ENCODE results near the gene CDC42EP4. TPM values are rescaled to one million over a fixed set of nuclear protein-coding genes. Genes with fewer than 3 reads are reported as not detected.

The CDC42EP4 gene
- total and polyA plus RNA-seq, 10 of the 15 experiments (the other 5 are each of a cell fraction or from before 2014, with no cell fraction given), result 0.05 to 7.1 (median 2.7) TPM

DNA sequence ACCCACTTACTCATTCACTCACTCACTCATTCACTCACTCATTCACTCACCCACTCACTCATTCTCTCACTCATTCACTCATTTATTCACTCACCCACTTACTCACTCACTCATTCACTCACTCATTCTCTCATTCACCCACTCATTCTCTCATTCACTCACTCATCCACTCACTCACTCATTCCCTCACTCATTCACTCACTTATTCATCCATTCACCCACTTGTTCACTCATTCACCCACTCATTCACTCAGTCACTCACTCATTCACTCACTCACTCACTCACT lies 42.5 kb downstream of the CDC42EP4 start (continued):
- no peak for TF ChIP-seq BHLHE40 (IDR thresholded peaks at IDR 0.05; ENCODE audit: borderline replicate concordance in 1 of 2, low read depth in 2 of 2, low read length in 1 of 2)
- TF ChIP-seq CHD4 (IDR thresholded peaks at IDR 0.05), result no peak
- TF ChIP-seq SIX5 (IDR thresholded peaks at IDR 0.05; ENCODE audit: low read depth, low read length, severe bottlenecking), result no peak
- TF ChIP-seq SMAD1 (IDR thresholded peaks at IDR 0.05; ENCODE audit: low read depth, partially characterized antibody), result no peak
- TF ChIP-seq, protein P1, sequence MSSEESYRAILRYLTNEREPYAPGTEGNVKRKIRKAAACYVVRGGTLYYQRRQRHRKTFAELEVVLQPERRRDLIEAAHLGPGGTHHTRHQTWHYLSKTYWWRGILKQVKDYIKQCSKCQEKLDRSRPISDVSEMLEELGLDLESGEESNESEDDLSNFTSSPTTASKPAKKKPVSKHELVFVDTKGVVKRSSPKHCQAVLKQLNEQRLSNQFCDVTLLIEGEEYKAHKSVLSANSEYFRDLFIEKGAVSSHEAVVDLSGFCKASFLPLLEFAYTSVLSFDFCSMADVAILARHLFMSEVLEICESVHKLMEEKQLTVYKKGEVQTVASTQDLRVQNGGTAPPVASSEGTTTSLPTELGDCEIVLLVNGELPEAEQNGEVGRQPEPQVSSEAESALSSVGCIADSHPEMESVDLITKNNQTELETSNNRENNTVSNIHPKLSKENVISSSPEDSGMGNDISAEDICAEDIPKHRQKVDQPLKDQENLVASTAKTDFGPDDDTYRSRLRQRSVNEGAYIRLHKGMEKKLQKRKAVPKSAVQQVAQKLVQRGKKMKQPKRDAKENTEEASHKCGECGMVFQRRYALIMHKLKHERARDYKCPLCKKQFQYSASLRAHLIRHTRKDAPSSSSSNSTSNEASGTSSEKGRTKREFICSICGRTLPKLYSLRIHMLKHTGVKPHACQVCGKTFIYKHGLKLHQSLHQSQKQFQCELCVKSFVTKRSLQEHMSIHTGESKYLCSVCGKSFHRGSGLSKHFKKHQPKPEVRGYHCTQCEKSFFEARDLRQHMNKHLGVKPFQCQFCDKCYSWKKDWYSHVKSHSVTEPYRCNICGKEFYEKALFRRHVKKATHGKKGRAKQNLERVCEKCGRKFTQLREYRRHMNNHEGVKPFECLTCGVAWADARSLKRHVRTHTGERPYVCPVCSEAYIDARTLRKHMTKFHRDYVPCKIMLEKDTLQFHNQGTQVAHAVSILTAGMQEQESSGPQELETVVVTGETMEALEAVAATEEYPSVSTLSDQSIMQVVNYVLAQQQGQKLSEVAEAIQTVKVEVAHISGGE (CRISPR knock-in tag; IDR thresholded peaks at IDR 0.05), result 0 out of 2 replicates have a peak, but pooled peaks have one; percentile 12
- no peak for TF ChIP-seq PAX5 (IDR thresholded peaks at IDR 0.05; ENCODE audit: borderline replicate concordance, low read depth, low read length)
- TF ChIP-seq ZNF622 (IDR thresholded peaks at IDR 0.05), result no peak
- TF ChIP-seq, protein P2, sequence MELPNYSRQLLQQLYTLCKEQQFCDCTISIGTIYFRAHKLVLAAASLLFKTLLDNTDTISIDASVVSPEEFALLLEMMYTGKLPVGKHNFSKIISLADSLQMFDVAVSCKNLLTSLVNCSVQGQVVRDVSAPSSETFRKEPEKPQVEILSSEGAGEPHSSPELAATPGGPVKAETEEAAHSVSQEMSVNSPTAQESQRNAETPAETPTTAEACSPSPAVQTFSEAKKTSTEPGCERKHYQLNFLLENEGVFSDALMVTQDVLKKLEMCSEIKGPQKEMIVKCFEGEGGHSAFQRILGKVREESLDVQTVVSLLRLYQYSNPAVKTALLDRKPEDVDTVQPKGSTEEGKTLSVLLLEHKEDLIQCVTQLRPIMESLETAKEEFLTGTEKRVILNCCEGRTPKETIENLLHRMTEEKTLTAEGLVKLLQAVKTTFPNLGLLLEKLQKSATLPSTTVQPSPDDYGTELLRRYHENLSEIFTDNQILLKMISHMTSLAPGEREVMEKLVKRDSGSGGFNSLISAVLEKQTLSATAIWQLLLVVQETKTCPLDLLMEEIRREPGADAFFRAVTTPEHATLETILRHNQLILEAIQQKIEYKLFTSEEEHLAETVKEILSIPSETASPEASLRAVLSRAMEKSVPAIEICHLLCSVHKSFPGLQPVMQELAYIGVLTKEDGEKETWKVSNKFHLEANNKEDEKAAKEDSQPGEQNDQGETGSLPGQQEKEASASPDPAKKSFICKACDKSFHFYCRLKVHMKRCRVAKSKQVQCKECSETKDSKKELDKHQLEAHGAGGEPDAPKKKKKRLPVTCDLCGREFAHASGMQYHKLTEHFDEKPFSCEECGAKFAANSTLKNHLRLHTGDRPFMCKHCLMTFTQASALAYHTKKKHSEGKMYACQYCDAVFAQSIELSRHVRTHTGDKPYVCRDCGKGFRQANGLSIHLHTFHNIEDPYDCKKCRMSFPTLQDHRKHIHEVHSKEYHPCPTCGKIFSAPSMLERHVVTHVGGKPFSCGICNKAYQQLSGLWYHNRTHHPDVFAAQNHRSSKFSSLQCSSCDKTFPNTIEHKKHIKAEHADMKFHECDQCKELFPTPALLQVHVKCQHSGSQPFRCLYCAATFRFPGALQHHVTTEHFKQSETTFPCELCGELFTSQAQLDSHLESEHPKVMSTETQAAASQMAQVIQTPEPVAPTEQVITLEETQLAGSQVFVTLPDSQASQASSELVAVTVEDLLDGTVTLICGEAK (IDR thresholded peaks at IDR 0.05; ENCODE audit: borderline replicate concordance), result no peak
- no peak for TF ChIP-seq JUNB (IDR thresholded peaks at IDR 0.05)
- 0 out of 2 replicates have a peak, but pooled peaks have one; percentile 27 for TF ChIP-seq YBX1 (IDR thresholded peaks at IDR 0.05)

Data from GM12878 (cell line).